Cerebellar cortex (tissue), 1 donor: Measurements from ENCODE around the gene RAB3GAP1.
"Not testable (repeated sequence)": the region's sequence is repeated elsewhere in the genome, so short reads cannot be mapped to it uniquely, and the experiment has no call there.

Experiments used
- DNase-seq: peaks from one replicate; pipeline ENCODE4 v3.0.0-alpha.2; 2015; ENCODE audit warnings: low spot score

The RAB3GAP1 gene

GRCh38 chr2:135052042-135052876, at the start of gene RAB3GAP1:
Gene RAB3GAP1, plus strand, starts transcription at chr2:135052292. Its CDS starts 16 bp downstream, at chr2:135052308.
- peak; percentile 84 for DNase-seq

- no peak for DNase-seq
Measured at GRCh38 chr2:135002836-135003235, 49.3 kb upstream of the RAB3GAP1 start.

GRCh38 chr2:135004005-135004746, 47.9 kb upstream of the RAB3GAP1 start:
- DNase-seq: peak; percentile 74

- DNase-seq: no peak
Measured at GRCh38 chr2:135005753-135006152, 46.3 kb upstream of the RAB3GAP1 start.

- DNase-seq: no peak
Measured at GRCh38 chr2:135009339-135009738, 42.8 kb upstream of the RAB3GAP1 start.

- no peak for DNase-seq
Measured at GRCh38 chr2:135010200-135010942, 41.7 kb upstream of the RAB3GAP1 start.

GRCh38 chr2:135011633-135012032, 40.5 kb upstream of the RAB3GAP1 start:
- DNase-seq: no peak

- no peak for DNase-seq
Measured at GRCh38 chr2:135021618-135022017, 30.5 kb upstream of the RAB3GAP1 start.

- DNase-seq: no peak
Measured at GRCh38 chr2:135022952-135023880, 28.9 kb upstream of the RAB3GAP1 start.

GRCh38 chr2:135023886-135024485, 28.1 kb upstream of the RAB3GAP1 start:
- no peak for DNase-seq

- no peak for DNase-seq
Measured at GRCh38 chr2:135029481-135030134, 22.5 kb upstream of the RAB3GAP1 start.

GRCh38 chr2:135030826-135031225, 21.3 kb upstream of the RAB3GAP1 start:
- DNase-seq: no peak

GRCh38 chr2:135033216-135033615, 18.9 kb upstream of the RAB3GAP1 start:
- not testable (repeated sequence) for DNase-seq

GRCh38 chr2:135037831-135038230, 14.3 kb upstream of the RAB3GAP1 start:
- DNase-seq: no peak

- no peak for DNase-seq
Measured at GRCh38 chr2:135043345-135043744, 8.7 kb upstream of the RAB3GAP1 start.

GRCh38 chr2:135047300-135047699, 4.8 kb upstream of the RAB3GAP1 start, which contains the start of gene MAP3K19:
Gene MAP3K19, minus strand, starts transcription at chr2:135047447. Its CDS starts 22,800 bp downstream, at chr2:135024647.
- no peak for DNase-seq

- no peak for DNase-seq
Measured at GRCh38 chr2:135048122-135048521, 4.0 kb upstream of the RAB3GAP1 start.

GRCh38 chr2:135050132-135050531, 2.0 kb upstream of the RAB3GAP1 start:
- DNase-seq: no peak

GRCh38 chr2:135050684-135051083, 1.4 kb upstream of the RAB3GAP1 start:
- DNase-seq: no peak

- no peak for DNase-seq
Measured at GRCh38 chr2:135052997-135053474, 944 bp downstream of the RAB3GAP1 start.
